ENCODE results near the gene AKAP13. TPM values are rescaled to one million over a fixed set of nuclear protein-coding genes. Genes with fewer than 3 reads are reported as not detected.

Gene AKAP13
- total RNA-seq, 1 experiment from 2014 or later = 36.4 TPM

DNA sequence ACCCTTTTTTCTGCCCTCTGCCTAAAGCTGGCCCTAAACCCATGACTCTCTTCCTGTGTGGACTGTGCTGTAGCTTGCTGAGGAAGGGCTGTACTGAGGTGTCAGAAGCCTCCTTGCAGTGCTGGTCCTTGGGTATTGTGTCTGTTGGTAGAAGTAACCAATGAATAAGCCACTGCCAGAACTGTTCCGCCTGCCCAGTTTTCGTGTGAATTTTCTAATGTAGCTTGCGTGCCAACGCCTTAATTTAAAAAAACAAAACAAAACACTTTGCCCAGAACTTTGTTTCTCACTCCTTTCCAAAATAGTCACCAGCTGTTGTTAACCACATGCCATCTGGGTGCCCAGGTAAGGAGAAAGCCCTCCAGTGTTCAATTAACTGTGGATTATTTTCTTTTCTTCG, 312.5 kb downstream of the AKAP13 start:
- Histone ChIP-seq H3K36me3 (peaks cover 15% of the 10 kb centered on the region), H3K4me3 (no peak overlapping the region), H3K9me3 (no peaks in the 10 kb centered on the region), H3K27me3 (no peaks in the 10 kb centered on the region)
- DNase-seq = no peak

DNA sequence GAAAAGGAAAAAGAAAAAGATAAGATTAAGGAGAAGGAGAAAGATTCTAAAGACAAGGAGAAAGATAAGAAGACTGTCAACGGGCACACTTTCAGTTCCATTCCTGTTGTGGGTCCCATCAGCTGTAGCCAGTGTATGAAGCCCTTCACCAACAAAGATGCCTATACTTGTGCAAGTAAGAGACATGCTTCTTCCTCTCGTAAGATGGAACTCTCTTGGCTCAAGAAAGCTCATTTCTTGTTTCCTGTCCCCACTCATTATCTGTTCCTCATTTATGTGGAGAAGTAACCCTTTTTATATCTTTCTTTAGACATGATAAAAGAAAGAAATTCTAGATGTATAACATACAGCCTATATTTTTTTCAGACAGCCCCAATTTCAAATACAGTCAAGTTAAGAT, 312.9 kb downstream of the AKAP13 start:
- Histone ChIP-seq H3K27me3 (no peaks in the 10 kb centered on the region), H3K4me3 (no peak overlapping the region), H3K36me3 (peaks cover 15% of the 10 kb centered on the region), H3K9me3 (no peaks in the 10 kb centered on the region)
- no peak for DNase-seq

DNA sequence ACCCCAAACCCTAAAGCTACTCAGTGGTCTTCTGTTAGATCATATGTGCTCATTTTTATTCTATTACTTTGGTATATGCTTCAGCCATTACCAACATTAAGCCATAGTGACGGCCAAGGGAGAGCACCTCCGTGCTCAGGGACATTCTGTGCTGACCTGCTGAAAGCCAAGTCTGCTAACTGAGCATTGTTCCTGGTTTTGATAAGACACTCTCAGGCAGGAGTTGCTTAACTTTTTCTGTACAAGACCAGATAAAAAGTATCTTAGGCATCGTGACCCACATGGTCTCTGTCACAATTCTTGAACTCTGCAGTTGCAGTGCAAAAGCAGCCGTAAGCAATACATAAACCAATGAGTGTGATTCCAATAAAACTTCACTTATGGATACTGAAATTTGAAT, 313.7 kb downstream of the AKAP13 start:
- no peak for DNase-seq
- Histone ChIP-seq H3K27me3 (no peaks in the 10 kb centered on the region), H3K4me3 (no peak overlapping the region), H3K36me3 (peaks cover 15% of the 10 kb centered on the region), H3K9me3 (no peaks in the 10 kb centered on the region)

DNA sequence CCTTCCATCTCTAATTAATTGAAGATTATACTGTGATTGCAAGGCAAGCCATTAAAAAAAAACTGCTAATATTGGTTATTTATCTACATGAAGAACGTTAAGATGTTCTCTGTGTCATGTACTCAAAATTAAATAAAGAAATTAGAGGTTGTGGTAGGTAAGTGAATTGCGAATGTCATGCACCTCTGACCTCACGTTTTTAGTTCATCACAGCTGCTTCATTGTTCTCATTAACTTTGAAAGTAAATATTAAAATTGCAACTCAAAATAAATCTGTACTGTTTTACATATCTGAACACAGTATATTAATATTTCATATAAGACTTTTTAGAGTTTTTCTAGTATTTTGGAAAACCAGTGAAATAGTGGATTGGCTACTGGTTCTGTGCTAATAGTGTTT, 320.4 kb downstream of the AKAP13 start:
- H3K4me3 ChIP-seq = no peak overlapping the region
- H3K27me3 ChIP-seq = no peaks in the 10 kb centered on the region
- no peaks in the 10 kb centered on the region; the same call in 1 of the 2 replicates for H3K36me3 ChIP-seq
- DNase-seq = no peak
- H3K9me3 ChIP-seq = no peaks in the 10 kb centered on the region

DNA sequence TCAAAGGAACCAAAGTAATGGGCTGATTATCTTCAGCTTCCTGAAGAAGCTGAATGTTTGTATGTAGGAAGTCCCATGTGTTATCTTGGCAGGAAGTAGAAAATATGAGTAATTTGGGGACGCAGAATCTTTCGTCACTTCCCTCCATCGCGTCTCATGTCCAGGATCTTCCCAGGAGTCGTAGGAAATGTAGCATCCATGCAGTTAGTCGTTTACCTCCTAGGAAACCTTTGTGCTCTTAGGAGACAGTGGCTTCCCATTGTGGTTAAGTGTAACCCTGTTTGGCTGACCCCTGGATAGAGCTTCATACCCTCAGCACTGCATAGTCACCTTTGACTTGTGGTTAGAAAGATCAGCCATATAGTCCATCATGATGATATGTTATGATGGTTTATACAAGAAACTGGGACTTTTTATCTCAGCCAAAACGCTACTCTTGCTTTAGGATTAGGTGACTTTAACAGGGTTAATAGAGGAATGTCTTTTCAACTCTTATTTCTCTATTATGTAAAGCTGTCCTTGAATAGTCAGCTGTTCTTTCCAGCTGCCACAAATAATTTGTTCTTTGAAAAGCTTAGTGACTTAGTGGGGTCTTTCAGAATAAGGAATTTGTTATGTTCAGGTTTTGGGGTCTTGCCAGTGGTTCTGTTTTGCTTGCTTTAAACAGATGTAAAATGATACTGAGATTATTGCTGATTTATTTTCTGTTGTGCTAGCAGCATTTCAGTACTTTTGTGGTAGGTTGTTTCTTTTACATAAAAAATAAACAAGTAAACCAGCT, 322.1 kb downstream of the AKAP13 start:
- no peak for DNase-seq
- H3K4me3 ChIP-seq = no peak overlapping the region
- H3K36me3 ChIP-seq = no peaks in the 10 kb centered on the region; the same call in 1 of the 2 replicates

DNA sequence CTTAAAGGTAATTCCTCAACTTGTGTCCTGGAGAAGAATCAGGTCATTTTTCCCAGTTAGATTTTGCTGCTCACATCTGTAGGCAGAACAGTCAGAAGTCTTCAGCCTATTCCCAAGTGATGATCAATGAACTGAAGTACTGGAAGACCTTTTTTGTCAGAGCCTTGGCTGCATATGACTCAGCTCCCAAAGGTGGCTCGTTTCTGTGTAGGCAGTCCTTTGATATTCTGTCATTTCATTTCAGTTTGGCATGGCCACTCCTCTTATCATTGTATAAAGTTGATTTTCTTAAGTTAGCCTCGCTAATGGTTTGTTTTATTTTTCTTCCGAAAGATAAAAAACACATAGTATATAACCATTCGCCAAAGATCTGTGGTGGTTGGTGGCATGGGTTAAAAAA, 323.7 kb downstream of the AKAP13 start:
- Histone ChIP-seq H3K4me3 (no peak overlapping the region), H3K9me3 (no peaks in the 10 kb centered on the region), H3K36me3 (no peaks in the 10 kb centered on the region; the same call in 1 of the 2 replicates), H3K27me3 (no peaks in the 10 kb centered on the region)
- no peak for DNase-seq

More for the DNA sequence above, 322.1 kb downstream of the AKAP13 start:
- no peaks in the 10 kb centered on the region for H3K27me3 ChIP-seq
- H3K9me3 ChIP-seq = no peaks in the 10 kb centered on the region

DNA sequence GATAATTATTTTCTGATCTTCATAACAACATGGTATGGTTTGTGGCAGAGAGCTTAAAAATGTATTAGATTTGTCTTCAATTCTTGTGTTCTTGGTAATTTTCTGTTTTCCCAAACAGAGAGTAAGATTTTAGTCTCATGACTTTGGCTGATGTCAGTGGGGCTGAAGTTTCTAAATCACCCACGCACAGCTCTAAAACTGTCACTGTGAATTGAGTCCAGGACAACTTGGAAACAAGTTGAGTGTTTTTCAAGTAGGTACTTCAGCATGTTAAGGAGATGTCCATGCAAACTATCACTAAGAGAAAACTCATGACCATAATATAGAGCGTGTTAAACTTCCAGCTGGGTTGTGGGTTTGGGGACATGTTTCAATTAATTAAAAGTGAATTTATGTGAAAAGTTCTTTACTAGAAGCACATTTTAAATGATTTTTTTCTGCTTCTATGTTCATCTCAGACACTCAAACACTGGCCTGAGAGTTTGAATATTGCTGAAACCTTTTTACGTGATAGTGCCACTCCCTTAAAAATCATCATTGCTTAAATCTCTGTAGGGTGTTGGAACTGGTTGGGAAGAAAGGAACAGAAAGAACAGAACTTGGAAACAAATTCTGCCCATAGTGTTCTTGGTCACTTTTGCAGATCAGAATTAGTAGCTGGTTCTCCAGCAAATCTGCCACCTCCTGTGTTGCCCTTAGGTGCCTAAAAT, 324.5 kb downstream of the AKAP13 start:
- no peak for DNase-seq
- Histone ChIP-seq H3K36me3 (no peaks in the 10 kb centered on the region; the same call in 1 of the 2 replicates), H3K4me3 (no peak overlapping the region), H3K27me3 (no peaks in the 10 kb centered on the region), H3K9me3 (no peaks in the 10 kb centered on the region)

DNA sequence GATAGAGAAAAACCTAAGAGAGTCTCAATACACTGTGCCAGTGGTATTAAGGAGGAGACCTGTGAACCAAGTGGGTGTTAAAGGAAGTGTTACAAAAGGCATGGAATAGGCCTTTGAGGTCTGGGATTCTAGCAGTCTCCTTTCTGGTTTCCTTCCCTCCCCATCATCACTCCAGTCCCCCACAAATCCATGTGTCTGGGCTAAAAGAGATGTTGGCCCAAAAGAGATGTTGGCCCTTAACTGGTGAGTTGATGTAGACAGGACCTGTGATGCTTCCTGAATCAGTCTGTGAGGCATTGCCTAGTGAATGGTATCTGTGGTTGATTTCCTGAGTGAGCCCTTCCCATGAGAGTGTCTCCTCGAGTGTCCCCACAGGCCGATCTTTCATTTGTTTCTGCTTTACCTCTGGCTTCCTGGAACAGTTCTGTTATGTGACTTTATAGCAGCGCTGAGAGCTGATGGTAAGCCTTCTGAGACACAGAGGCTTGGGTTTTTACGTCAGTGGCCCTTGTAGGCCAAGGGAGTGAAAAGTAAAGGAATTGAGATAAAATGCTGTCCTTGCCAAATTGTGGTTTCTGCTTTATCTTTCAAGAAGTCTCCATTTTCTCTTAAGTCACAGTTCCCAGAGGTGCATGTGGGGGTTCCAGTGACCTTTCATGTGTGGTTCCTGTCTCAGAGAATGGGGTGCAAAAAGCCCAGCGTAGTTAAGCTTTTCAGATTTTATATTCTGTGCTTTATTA, 326.5 kb downstream of the AKAP13 start:
- Histone ChIP-seq H3K4me3 (no peak overlapping the region), H3K9me3 (no peaks in the 10 kb centered on the region), H3K36me3 (no peaks in the 10 kb centered on the region; the same call in 1 of the 2 replicates), H3K27me3 (no peaks in the 10 kb centered on the region)
- no peak for DNase-seq

DNA sequence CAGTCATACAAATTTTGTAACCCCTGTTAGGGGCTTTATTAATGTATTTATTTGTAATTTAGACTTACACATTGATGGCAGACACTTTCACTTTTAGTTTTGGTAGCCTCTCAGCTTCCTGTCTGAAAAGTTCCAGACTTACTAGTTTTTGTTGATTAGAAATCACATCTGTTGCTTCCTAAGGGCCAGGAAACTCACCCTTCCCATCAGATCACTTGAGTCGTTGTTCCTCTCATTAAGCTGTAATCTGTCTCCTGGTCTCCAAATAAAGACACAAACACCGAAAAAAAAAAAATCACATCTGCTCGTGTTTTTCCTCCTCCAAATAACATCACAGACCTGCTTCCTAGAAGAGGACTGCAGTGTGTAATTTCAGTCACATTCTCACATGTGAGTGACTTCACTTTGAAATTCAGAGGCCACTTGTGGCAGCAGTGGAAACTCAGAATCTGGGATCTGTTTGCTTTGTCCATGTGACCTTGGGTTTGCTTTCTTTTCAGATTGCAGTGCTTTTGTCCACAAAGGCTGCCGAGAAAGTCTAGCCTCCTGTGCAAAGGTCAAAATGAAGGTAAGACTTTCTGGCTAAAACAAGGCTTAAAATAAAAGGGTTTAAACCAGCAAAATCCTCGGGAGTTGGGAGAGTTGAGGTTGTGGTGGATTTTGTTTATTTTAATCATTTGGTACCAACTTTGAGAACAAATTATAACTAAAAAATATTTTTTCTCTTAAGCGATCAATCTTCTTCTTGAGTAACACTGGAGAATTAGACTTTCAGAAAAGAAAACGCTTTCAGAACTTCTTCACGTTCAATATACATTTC, 327.3 kb downstream of the AKAP13 start:
- Histone ChIP-seq H3K4me3 (no peak overlapping the region), H3K27me3 (no peaks in the 10 kb centered on the region)
- DNase-seq = no peak

DNA sequence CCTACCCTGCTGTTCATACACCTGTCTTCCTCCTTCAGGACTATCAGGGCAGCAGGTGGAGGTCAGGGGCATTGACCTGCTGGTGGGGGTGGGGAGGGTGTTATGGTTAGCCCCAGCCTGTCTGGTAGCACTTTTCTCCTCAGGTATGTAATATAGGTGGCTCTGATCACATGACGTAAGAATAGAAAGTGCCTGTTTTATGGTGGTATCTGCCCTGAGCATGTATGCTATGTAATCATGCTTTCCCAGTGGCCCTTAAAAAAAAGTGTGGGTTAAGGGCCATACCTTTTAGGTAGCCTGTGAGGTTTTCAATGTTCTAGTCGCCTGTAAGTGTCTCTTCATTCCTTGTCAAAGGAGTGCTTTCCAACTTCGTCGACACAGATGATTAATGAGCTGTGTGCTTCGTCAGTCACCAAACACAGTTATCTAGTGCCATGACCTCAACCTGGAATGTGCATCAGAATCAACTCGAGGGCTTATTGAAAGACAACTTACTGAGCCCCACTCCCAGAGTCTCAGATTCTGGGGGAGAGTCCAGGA, 328.1 kb downstream of the AKAP13 start:
- Histone ChIP-seq H3K4me3 (no peak overlapping the region), H3K27me3 (no peaks in the 10 kb centered on the region), H3K36me3 (no peaks in the 10 kb centered on the region; the same call in 1 of the 2 replicates), H3K9me3 (no peaks in the 10 kb centered on the region)
- no peak for DNase-seq

More for the DNA sequence above, 327.3 kb downstream of the AKAP13 start:
- Histone ChIP-seq H3K9me3 (no peaks in the 10 kb centered on the region), H3K36me3 (no peaks in the 10 kb centered on the region; the same call in 1 of the 2 replicates)

DNA sequence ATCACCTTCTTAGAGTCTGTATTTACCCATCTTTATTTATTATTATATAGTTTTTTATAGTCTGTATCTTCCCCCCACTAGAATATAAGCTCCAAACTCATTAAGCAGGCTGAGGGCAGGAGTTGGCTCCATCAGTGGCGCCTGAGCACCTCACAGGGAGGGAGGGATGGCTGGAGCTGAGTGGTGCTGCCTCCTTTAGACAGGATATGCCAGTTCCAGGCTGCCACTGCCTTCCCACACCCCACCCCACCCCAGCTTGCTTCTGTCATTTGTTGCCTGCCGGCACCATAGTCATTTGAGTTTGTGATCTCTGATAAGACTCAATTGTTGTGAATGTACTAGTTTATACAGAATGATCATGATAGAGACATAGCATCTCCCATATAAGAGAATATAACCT, 328.8 kb downstream of the AKAP13 start:
- Histone ChIP-seq H3K9me3 (no peaks in the 10 kb centered on the region), H3K36me3 (no peaks in the 10 kb centered on the region; the same call in 1 of the 2 replicates), H3K4me3 (no peak overlapping the region), H3K27me3 (no peaks in the 10 kb centered on the region)
- DNase-seq = no peak

DNA sequence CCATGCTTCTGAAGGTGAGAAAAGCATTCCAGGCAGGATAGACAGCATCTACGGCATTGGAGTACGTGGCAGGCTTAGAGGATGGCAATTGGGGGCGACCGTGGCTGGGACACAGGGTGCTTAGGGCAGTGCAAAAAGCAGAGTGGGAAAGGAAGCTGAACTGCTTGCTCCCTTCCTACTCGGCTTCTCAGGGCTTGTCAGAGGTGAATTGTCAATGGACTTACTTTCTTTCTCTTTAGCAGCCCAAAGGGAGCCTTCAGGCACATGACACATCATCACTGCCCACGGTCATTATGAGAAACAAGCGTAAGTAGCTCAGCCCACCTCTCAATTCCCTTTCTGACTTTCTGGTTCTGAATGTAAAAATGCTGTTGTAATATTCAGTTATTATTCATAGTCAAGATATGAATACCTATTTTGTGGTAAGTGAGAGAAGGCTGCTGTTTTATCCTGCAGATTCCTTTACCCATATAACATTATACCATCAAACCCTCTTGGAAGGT, 330.0 kb downstream of the AKAP13 start:
- Histone ChIP-seq H3K27me3 (no peaks in the 10 kb centered on the region), H3K4me3 (no peak overlapping the region), H3K36me3 (no peaks in the 10 kb centered on the region), H3K9me3 (no peaks in the 10 kb centered on the region)
- DNase-seq = no peak

DNA sequence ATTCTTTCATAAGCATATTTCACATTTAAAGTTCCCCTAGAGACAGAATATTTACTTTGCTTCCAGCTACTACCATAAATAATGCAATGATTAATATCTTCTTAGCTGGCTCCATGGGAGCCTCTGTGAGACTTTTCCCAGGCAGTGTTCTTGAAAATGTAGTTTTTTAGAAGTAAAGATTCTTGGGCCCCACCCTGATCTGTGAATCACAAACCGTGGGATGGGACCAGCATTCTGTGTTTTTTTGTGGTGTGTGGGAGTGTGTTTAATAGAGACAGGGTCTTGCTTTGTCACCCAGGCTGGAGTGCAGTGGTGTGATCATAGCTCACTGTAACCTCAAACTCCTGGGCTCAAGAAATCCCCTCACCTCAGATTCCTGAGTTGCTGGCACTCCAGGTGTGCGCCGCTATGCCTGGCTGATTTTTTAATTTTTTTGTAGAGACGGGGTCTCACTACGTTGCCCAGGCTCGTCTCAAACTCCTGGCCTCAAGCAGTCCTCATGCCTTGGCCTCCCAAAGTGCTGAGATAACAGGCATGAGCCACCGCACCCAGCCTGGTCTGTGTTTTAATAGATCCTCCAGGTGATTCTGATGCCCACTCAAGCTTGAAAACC, 331.3 kb downstream of the AKAP13 start:
- no peak for DNase-seq
- no peaks in the 10 kb centered on the region for H3K9me3 ChIP-seq
- no peaks in the 10 kb centered on the region; the same call in none of the 2 replicates for H3K36me3 ChIP-seq
- no peaks in the 10 kb centered on the region for H3K27me3 ChIP-seq
- no peak overlapping the region for H3K4me3 ChIP-seq

DNA sequence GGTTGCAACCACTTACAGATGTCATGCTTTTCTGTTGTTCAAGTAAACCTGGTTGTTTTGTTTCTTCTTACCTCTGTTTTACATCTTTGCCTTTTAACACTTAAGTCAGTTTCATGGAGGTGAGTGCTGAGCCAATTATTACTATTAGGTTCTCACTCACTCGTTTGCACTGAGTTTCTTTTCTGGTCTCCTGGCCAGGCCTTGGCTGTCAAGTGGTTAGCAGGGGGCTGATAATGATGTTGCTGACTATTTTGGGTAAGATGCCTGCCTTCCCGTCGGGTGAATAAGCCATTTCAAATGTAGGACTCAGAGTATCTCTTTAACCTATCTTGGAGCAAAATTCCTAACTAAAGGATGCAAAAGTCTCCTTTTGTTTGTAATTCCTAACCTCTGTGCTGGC, 335.9 kb downstream of the AKAP13 start:
- no peak overlapping the region for H3K4me3 ChIP-seq
- H3K9me3 ChIP-seq = no peaks in the 10 kb centered on the region
- H3K27me3 ChIP-seq = no peaks in the 10 kb centered on the region
- no peak for DNase-seq
- peaks cover 23% of the 10 kb centered on the region for H3K36me3 ChIP-seq

DNA sequence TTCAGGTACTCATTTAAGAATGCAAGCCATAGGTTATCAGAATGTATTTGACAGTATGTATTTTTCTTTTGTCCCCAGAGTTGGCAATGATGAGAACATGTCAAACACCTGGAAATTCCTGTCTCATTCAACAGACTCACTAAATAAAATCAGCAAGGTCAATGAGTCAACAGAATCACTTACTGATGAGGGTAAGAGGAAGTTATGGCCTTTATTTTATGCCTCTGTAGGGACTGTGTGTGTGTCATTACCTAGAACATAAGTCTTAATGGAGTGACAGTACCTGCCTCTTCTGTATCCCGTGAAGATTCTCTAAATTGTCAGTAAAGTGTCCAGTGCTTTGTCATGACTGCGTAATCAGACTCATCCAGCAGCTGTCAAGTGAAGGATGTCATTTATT, 336.8 kb downstream of the AKAP13 start:
- peaks cover 23% of the 10 kb centered on the region for H3K36me3 ChIP-seq
- no peak overlapping the region for H3K4me3 ChIP-seq
- no peaks in the 10 kb centered on the region for H3K27me3 ChIP-seq
- no peaks in the 10 kb centered on the region for H3K9me3 ChIP-seq
- DNase-seq = no peak
